Adipocyte (in vitro differentiated cells): Measurements from ENCODE around the gene ODC1.

Source experiments
- DNase-seq: peaks from one replicate; pipeline ENCODE4 v3.0.0-alpha.2; 2015; ENCODE audit warnings: low read depth
- H3K27me3 ChIP-seq: replicated peaks from 2 replicates; pipeline ENCODE4 v1.7.0; 2013; ENCODE audit warnings: mild to moderate bottlenecking, low read length, moderate library complexity; ENCODE audit not compliant: control insufficient read depth, insufficient read depth
- H3K36me3 ChIP-seq: 2 replicates; pipeline ENCODE4 v1.7.0; 2013; ENCODE audit warnings: low read length, mild to moderate bottlenecking, moderate library complexity; ENCODE audit not compliant: control insufficient read depth, insufficient read depth, severe bottlenecking
- H3K4me1 ChIP-seq: 2 replicates; pipeline ENCODE4 v1.7.0; 2013; ENCODE audit warnings: mild to moderate bottlenecking, low read length, moderate library complexity; ENCODE audit not compliant: control insufficient read depth, insufficient read depth
- H3K4me3 ChIP-seq: 2 replicates; pipeline ENCODE4 v1.7.0; 2013; ENCODE audit warnings: mild to moderate bottlenecking, low read length, moderate library complexity
- H3K9ac ChIP-seq: 2 replicates; pipeline ENCODE4 v1.7.0; 2013; ENCODE audit warnings: mild to moderate bottlenecking, low read length, moderate library complexity
- H3K9me3 ChIP-seq: 2 replicates; pipeline ENCODE4 v1.7.0; 2013; ENCODE audit warnings: mild to moderate bottlenecking, low read length, moderate library complexity; ENCODE audit not compliant: control insufficient read depth

ODC1 gene

DNA sequence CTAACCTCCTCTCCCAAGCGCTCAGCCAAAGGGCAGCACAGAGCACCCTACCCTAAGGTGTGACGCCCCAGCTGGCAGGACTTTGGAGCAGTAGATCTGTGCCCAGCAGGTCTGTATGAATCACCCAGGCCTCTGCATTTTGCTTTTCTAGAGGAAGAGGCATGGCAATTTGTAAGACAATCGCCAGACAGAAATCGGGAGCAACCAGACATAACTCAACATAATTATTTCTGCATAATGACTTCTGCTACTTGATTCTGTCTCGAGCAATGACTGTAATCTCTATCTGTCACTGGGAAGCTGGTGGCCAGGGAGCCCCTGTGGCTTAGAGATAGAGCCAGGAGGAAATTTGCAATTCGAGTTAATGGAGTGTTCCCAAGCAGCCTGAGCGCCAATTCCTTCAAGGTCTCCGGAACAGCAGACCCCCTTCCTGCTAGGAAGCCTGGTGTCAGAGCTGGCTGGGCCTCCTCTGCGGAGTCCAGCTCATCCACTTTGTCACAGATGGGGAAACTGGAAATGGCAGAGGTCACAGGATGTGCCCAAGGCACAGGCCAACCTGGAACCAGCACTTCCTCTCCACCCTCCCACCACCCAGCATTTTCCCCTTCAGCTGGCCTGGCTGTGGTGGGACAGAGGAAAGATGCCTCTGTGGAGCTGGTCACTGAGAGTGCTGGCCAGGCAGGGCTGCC, 55.0 kb downstream of the ODC1 start:
- Histone ChIP-seq H3K27me3 (peaks cover 41% of the 10 kb centered on the region), H3K4me1 (peaks cover 11% of the 10 kb centered on the region), H3K4me3 (no peak overlapping the region), H3K36me3 (no peaks in the 10 kb centered on the region), H3K9me3 (no peaks in the 10 kb centered on the region), H3K9ac (no peak overlapping the region)
- DNase-seq: no peak

DNA sequence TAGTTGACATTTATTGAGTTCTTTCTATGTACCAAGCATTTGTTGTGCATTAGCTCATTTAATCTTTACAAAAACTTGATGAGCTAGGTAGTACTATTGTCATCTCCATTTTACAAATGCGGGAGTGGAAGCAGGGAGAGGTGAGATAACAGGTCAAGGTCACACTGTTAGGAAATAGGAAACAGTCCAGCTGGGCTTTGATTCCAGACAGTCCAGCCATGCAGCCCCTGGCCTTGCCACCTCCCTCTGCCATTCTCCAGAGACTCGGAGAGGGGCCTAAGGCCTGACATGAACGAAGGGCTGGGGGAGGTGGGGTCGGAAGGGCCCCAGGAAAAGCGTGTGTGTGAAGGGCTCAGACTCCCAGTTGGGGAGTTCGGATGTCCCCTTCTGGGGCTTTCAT, 55.6 kb downstream of the ODC1 start:
- Histone ChIP-seq H3K36me3 (no peaks in the 10 kb centered on the region), H3K4me1 (peaks cover 11% of the 10 kb centered on the region), H3K4me3 (no peak overlapping the region)

DNA sequence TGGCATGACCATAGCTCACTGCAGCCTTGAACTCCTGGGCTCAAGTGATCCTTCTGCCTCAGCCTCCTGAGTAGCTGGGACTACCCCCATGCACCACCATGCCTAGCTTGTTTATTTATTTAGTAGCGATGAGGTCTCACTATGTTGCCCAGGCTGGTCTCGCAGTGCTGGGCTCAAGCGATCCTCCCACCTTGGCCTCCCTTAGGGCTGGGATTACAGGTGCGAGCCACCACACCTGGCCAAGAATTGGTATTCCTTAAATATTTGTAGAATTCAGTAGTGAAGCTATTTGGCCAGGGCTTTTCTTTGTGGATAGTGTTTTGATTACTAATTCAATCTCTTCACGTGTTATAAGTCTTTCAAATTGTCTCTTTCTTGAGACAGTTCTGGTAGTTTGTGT, 56.0 kb downstream of the ODC1 start:
- Histone ChIP-seq H3K27me3 (peaks cover 35% of the 10 kb centered on the region), H3K36me3 (no peaks in the 10 kb centered on the region), H3K4me3 (no peak overlapping the region), H3K9ac (no peak overlapping the region), H3K9me3 (no peaks in the 10 kb centered on the region), H3K4me1 (peaks cover 11% of the 10 kb centered on the region)
- no peak for DNase-seq

More for the DNA sequence above, 55.6 kb downstream of the ODC1 start:
- Histone ChIP-seq H3K9me3 (no peaks in the 10 kb centered on the region), H3K9ac (no peak overlapping the region), H3K27me3 (peaks cover 39% of the 10 kb centered on the region)
- DNase-seq: no peak

DNA sequence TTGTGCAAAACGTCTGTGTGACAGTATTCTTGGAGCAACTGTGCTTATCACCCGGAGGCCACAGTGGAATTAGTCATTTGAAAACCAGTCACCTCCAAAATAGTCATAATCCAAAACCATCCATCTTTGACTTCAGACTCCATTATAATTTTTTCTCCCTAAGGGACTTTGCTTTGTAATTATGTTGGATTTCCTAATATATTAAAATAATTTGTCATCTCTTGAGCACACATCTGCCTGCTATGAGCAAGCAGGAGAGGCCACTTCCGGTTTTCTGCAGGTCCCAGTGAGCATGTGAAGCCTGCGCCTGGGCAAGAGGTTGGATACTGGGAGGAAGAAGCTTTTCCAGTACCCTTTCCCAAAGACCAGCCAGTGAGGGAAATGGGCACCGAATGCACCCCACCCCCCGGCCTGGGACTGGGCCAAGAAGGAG, 57.7 kb downstream of the ODC1 start:
- no peaks in the 10 kb centered on the region for H3K36me3 ChIP-seq
- H3K9ac ChIP-seq: no peak overlapping the region
- no peak for DNase-seq
- no peak overlapping the region for H3K4me3 ChIP-seq
- peaks cover 18% of the 10 kb centered on the region for H3K27me3 ChIP-seq
- peaks cover 14% of the 10 kb centered on the region for H3K4me1 ChIP-seq
- no peaks in the 10 kb centered on the region for H3K9me3 ChIP-seq
